Measurements from ENCODE around the gene GNL1. TPM values are rescaled to one million over a fixed set of nuclear protein-coding genes. Genes with fewer than 3 reads are reported as not detected.

The GNL1 gene
- total and polyA plus RNA-seq, 2 donors (not counting 3 experiments of a cell fraction or from before 2014, with no cell fraction given): 58.4 to 87.3 TPM

DNA sequence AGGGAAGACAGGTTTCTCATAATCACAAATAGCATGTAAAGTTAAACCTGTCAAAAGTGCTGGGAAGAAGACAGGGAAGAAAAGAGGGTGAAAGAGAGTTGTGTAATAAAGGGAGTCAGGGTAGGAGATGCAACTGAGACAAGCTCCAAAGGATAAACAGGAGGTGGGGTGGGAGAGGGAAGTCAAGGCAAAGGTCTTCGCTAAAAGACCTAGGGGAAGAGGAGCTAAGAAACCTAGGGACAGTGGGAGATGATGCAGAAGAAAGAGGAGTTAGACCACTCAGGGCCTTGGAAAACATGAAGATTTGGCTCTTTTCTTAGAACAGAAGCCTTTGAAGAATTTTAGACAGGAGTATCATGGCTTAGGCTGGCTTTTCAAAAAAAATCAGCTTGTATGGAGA is 7.8 kb upstream of the GNL1 start:
- H3K9me1 ChIP-seq (replicated peaks; ENCODE audit: control insufficient read depth, extremely low read depth, insufficient read depth, low read length): no peaks in the 10 kb centered on the region
- ChIA-PET CTCF (interaction anchor here (3.3 to 4.3 kb wide), 2 partner anchors 19 to 22 kb away, joined by 14 to 20 read pairs; no protein-coding TSS in a partner anchor), POLR2A (no interaction called here)
- no peaks in the 10 kb centered on the region for H4K20me1 ChIP-seq (replicated peaks; ENCODE audit: control insufficient read depth, extremely low read depth, insufficient read depth, low read length)
- intact Hi-C loops (cut with micrococcal nuclease): no loop called here
- TF ChIP-seq POLR2A (IDR thresholded peaks at IDR 0.05; ENCODE audit: low read depth, low read length): peak; percentile 25
- no peak for TF ChIP-seq EZH2 (IDR thresholded peaks at IDR 0.05; ENCODE audit: borderline replicate concordance, low read depth, low read length, severe bottlenecking)
- TF ChIP-seq, protein P1, sequence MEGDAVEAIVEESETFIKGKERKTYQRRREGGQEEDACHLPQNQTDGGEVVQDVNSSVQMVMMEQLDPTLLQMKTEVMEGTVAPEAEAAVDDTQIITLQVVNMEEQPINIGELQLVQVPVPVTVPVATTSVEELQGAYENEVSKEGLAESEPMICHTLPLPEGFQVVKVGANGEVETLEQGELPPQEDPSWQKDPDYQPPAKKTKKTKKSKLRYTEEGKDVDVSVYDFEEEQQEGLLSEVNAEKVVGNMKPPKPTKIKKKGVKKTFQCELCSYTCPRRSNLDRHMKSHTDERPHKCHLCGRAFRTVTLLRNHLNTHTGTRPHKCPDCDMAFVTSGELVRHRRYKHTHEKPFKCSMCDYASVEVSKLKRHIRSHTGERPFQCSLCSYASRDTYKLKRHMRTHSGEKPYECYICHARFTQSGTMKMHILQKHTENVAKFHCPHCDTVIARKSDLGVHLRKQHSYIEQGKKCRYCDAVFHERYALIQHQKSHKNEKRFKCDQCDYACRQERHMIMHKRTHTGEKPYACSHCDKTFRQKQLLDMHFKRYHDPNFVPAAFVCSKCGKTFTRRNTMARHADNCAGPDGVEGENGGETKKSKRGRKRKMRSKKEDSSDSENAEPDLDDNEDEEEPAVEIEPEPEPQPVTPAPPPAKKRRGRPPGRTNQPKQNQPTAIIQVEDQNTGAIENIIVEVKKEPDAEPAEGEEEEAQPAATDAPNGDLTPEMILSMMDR (IDR thresholded peaks at IDR 0.05; ENCODE audit: extremely low read depth in 1 of 2, insufficient read depth in 1 of 2, low read depth in 1 of 2, low read length in 2 of 2): no peak
- TF ChIP-seq POLR2AphosphoS5 (IDR thresholded peaks at IDR 0.05; ENCODE audit: insufficient read depth, low read depth, low read length): no peak
- no peak for TF ChIP-seq MYC (IDR thresholded peaks at IDR 0.05; ENCODE audit: low read depth, low read length)
- TF ChIP-seq, protein P2, sequence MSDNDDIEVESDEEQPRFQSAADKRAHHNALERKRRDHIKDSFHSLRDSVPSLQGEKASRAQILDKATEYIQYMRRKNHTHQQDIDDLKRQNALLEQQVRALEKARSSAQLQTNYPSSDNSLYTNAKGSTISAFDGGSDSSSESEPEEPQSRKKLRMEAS (IDR thresholded peaks at IDR 0.05; ENCODE audit: insufficient read depth, insufficient read length): no peak
- no peak for TF ChIP-seq JUN (IDR thresholded peaks at IDR 0.05; ENCODE audit: borderline replicate concordance, insufficient read depth, insufficient read length, low read depth)
- H3K4me2 ChIP-seq (ENCODE audit: insufficient read depth, low read length): no peak overlapping the region
- H3K9me3 ChIP-seq (replicated peaks; ENCODE audit: control insufficient read depth, insufficient read depth, low read length): no peaks in the 10 kb centered on the region
- H3K4me1 ChIP-seq (ENCODE audit: control insufficient read depth, extremely low read depth, insufficient read depth, low read length): no peaks in the 10 kb centered on the region
- H3K27me3 ChIP-seq (ENCODE audit: control insufficient read depth in 2 of 2, insufficient read depth in 2 of 2, low read length in 2 of 2): no peaks in the 10 kb centered on the region
- DNase-seq (ENCODE audit: low read depth, low spot score) (no peak), FAIRE-seq (no peak)
- no peak overlapping the region for H3K9ac ChIP-seq (replicated peaks; ENCODE audit: extremely low read depth, insufficient read depth, low read length)
- BruUV-seq (replicated peaks): no TSS peak
- H3K4me3 ChIP-seq (replicated peaks in 1 of 3; ENCODE audit: insufficient read depth in 1 of 3, low read depth in 1 of 3, low read length in 3 of 3): no peak overlapping the region
- dilution Hi-C loops (cut with MboI; ENCODE audit: extremely low pct_ligation_motif_present, low sequenced_read_pairs): no loop called here
- H2AFZ ChIP-seq (ENCODE audit: low read depth, low read length): no peak overlapping the region
- no peaks in the 10 kb centered on the region for H3K79me2 ChIP-seq (ENCODE audit: control insufficient read depth, insufficient read depth, low read length)
- H3K36me3 ChIP-seq (ENCODE audit: control insufficient read depth in 2 of 2, extremely low read depth in 1 of 2, insufficient read depth in 2 of 2, low read length in 2 of 2): peaks cover 0 to 6% of the 10 kb centered on the region in 2 experiments
- no peak overlapping the region for H3K27ac ChIP-seq (ENCODE audit: insufficient read depth, low read depth, low read length)
